HL-60/S4 (cell line): Measurements from ENCODE around the gene METTL1.
"Not testable (repeated sequence)": the region's sequence is repeated elsewhere in the genome, so short reads cannot be mapped to it uniquely, and the experiment has no call there.

Experiments
- in situ Hi-C: fragments of 300-500 bp; cut with MboI; formaldehyde crosslinking; loops from 2 replicates; pipeline ENCODE4 v1.14.3; 2022; ENCODE audit warnings: low sequenced_read_pairs

Gene METTL1

DNA sequence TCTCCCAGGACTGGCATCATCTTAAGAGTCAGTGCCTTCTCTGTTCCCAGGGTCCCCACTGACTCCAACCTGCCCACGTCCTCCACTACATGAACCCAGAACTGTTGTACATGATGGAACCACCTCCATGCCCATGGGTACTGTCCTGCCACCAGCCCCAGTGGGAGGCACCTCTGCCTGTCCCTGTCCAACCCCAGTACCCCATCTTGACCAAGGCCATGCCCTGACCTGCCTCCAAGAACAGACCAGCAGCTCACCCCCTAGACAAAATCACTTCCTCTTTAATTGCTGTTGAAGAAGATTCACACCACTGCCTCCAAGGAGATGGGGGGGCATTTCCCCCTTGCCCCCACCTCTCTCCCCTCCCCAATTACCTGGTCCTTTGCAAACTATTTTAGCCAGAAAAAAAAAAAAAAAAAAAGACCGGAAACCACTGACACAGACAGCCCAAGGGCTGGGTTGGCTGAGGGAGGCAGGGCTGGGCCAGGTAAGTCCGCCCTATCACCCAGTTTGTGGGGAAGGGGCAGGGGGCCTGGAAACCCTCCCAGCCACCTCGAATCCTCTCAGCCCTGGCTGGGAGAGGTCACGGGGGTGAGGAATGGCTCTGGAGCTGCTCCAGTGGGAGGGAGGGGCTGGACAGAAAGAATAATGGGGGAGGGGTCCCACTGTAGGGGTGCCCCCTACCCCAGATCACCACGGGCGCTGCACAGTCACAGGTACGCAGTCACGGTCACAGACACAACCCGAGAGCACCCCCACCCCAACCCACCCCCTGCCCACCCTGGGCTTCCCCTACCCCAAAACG lies 46.8 kb downstream of the METTL1 start:
- in situ Hi-C loops = no loop called here

DNA sequence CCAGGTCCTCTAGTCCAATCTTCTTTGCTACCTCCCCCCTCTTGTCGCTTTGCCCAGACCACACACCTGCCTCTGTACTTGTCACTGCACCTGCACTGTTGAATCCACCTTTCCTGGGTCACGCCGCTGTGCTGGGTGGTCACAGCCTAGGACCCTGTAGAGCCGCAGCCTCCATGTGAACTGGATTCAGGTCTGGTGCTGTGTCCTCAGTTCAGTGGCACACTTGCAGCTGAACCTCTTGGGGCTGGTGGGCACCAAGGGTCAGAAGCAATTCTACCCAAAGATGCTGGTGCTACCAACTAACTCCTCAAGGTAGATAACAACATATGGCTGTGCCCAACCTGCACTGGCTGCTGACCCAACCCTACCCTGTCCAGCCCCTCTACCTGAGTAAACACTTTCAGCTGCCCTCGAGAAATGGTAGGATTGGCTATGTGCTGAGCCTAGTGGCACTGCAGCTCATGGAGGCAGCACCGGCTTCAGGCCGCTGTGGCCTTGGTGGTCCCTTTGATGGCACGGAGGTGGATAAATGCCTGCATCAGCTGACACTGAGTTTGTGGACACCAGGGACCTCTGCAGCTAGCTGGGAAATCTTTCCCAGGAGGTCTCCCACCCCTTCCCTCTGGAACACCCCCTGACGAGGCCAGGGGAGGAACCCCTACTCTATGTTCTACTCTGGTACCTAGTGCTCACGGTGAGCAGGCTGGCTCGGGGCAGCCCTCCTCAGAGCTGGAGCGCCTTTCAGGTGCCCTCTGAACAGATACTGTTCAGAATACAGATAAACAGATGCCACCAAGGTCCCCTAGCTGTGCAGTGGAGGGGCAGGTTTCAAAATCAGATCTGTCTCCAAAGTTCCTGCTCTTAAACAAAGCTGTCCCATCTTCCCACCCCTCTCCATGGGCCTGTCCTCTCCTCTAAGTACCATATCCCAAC lies 47.6 kb downstream of the METTL1 start:
- in situ Hi-C loops = no loop called here

- in situ Hi-C loops = no loop called here
Measured at GRCh38 chr12:57723630-57723962, 48.3 kb downstream of the METTL1 start.

DNA sequence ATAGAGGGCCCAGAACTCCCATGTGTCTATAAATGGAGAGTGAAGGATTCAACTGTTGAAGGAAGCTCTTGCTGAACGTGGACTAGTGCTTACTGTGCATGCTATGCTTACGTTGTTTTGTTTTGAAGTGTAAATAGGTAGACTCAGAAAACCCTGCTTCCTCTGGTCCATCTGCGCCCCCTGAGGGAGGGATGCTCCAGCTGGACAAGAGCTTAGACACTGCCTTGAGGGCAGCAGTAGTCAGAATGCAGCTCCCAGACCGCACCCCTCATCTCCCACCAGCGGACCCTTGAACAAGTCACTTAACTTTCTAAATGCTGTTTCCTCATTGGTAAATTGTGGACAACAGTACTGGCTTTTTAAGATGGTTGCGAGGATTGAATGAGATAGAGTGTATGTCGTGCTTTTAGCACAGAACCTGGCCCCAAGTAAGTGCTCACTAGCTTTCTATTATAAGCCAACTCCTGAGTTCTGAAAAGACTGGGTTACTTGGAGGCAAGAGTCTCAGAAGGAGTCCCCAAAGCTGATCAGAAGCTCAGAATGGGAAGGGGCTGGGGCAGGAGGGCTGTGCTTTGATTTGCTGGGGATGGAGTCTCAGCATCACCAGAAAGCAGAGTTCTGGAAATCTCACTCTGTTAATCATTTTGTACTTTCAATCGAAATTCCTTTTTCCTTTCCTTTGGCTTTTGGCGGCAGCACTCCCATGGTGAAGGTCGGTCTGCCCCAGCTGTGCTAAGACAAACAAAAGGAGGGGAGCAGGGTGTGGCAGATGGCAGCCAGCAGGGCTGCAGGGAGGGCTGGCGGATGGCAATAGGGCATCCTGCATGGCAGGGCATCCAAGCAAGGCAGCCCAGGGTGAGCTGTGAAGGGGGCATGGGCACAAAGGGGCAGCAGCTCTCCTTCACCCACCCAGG lies 48.9 kb downstream of the METTL1 start:
- in situ Hi-C loops = no loop called here

DNA sequence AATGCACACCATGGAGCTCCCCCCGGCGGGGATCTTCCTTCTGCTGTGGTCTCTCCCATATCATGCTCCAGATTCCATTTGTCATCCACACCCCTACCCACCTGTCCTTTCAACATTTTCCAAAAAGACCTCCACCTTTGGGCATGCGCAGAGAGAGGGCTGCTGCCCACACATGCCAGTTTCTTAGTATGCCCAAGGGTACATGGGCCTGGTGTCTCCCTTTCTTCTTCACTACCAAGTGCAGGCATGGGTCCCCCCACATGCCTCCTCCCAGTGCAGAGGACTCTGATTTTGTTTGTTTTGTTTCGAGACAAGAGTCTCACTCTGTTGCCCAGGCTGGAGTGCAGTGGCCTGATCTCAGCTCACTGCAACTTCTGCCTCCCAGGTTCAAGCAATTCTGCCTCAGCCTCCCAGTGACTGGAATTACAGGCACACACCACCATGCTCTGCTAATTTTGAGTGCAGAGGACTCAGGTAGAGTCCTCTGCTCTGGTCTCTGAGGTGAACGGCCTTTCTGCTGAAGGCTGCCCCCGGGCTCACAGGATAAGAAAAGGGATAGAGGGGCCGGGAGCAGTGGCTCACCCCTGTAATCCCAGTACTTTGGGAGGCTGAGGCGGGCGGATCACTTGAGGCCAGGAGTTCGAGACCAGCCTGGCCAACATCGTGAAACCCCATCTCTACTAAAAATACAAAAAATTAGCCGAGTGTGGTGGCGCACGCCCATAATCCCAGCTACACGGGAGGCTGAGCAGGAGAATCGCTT lies 49.9 kb downstream of the METTL1 start:
- in situ Hi-C loops = not testable (repeated sequence)

DNA sequence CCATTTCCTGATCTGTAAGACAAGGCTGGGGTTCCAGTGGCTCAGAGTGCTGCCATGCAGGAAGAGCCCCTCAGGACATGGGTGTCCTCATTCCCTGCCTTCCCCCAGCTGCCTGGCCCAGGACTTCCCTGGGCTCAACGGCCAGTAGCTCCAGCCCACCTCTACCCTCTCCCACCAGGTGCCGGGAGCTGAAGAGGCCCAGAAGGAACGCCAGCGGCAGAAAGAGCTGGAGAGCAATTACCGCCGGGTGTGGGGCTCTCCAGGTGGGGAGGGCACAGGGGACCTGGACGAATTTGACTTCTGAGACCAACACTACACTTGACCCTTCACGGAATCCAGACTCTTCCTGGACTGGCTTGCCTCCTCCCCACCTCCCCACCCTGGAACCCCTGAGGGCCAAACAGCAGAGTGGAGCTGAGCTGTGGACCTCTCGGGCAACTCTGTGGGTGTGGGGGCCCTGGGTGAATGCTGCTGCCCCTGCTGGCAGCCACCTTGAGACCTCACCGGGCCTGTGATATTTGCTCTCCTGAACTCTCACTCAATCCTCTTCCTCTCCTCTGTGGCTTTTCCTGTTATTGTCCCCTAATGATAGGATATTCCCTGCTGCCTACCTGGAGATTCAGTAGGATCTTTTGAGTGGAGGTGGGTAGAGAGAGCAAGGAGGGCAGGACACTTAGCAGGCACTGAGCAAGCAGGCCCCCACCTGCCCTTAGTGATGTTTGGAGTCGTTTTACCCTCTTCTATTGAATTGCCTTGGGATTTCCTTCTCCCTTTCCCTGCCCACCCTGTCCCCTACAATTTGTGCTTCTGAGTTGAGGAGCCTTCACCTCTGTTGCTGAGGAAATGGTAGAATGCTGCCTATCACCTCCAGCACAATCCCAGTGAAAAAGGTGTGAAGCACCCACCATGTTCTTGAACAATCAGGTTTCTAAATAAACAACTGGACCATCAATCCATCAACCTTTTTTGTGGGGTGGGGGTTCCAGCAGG lies 51.0 kb downstream of the METTL1 start:
- in situ Hi-C loops = no loop called here

GRCh38 chr12:57719777-57720605 lies 51.9 kb downstream of the METTL1 start:
- in situ Hi-C loops = no loop called here

- in situ Hi-C loops = no loop called here
Measured at GRCh38 chr12:57718641-57719528, 53.0 kb downstream of the METTL1 start.
